Measurements from ENCODE around the gene SDCCAG8. TPM values are rescaled to one million over a fixed set of nuclear protein-coding genes. Genes with fewer than 3 reads are reported as not detected.

SDCCAG8 gene
- total and polyA plus RNA-seq, 2 experiments from 2014 or later, result 28.3 to 39.3 TPM

GRCh38 chr1:243422362-243422761, 166.5 kb downstream of the SDCCAG8 start:
- DNase-seq (ENCODE audit: low spot score), result no peak
- no peaks in the 10 kb centered on the region for H3K27me3 ChIP-seq
- H3K27ac ChIP-seq, result no peak overlapping the region
- no peak overlapping the region for H3K4me3 ChIP-seq
- peaks cover 4% of the 10 kb centered on the region for H3K9me3 ChIP-seq (ENCODE audit: low read depth)
- H3K9me2 ChIP-seq (replicated peaks; ENCODE audit: insufficient read depth), result no peaks in the 10 kb centered on the region
- no peak overlapping the region for H3K4me2 ChIP-seq
- H3K4me1 ChIP-seq (ENCODE audit: insufficient read depth), result no peaks in the 10 kb centered on the region
- H3K79me2 ChIP-seq, result no peaks in the 10 kb centered on the region
- no peak overlapping the region for H2AFZ ChIP-seq
- no peak for TF ChIP-seq EZH2phosphoT487 (IDR thresholded peaks at IDR 0.05; ENCODE audit: low read depth, severe bottlenecking, unreplicated experiment)
- no peak for TF ChIP-seq CTCF (IDR thresholded peaks at IDR 0.05; ENCODE audit: poor library complexity)
- TF ChIP-seq EZH2 (IDR thresholded peaks at IDR 0.05; ENCODE audit: borderline replicate concordance), result no peak
- H3K36me3 ChIP-seq (replicated peaks; ENCODE audit: insufficient read depth, low read depth), result no peaks in the 10 kb centered on the region
- 87% methylated on average over 2 of the region's 2 CpGs for WGBS (ENCODE audit: low lambda C conversion rate, missing lambda C conversion rate)
- H4K20me1 ChIP-seq (ENCODE audit: insufficient read depth, poor library complexity, severe bottlenecking), result no peaks in the 10 kb centered on the region

DNA sequence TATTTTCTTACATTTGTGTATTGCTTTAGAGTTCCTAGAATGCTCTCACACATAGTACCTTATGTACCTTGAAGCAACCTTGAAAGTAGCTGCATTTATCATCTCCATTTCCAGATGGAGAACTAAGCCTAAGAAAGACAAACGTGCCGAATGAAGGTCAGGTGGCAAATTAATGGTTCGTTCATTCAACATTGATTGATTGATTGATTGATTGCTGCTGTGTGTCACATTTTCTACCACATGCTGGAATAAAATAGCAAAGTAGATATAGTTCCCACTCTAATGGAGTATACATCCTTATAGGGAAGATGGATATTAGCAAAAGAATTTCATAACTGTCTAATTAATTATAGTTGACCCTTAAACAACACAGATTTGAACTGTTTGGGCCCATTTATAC, 172.2 kb downstream of the SDCCAG8 start:
- H3K27ac ChIP-seq, result no peak overlapping the region
- no peaks in the 10 kb centered on the region for H3K9me2 ChIP-seq (replicated peaks; ENCODE audit: insufficient read depth)
- 98% methylated on average over 3 of the region's 3 CpGs for WGBS (ENCODE audit: low lambda C conversion rate, missing lambda C conversion rate)
- H3K79me2 ChIP-seq, result no peaks in the 10 kb centered on the region
- no peak overlapping the region for H3K4me3 ChIP-seq
- H3K27me3 ChIP-seq, result no peaks in the 10 kb centered on the region
- no peak overlapping the region for H3K4me2 ChIP-seq
- TF ChIP-seq EZH2phosphoT487 (IDR thresholded peaks at IDR 0.05; ENCODE audit: low read depth, severe bottlenecking, unreplicated experiment), result no peak
- no peak for TF ChIP-seq CTCF (IDR thresholded peaks at IDR 0.05; ENCODE audit: poor library complexity)
- no peak for TF ChIP-seq EZH2 (IDR thresholded peaks at IDR 0.05; ENCODE audit: borderline replicate concordance)
- no peak overlapping the region for H2AFZ ChIP-seq
- peaks cover 4% of the 10 kb centered on the region for H3K9me3 ChIP-seq (ENCODE audit: low read depth)
- no peaks in the 10 kb centered on the region for H3K4me1 ChIP-seq (ENCODE audit: insufficient read depth)
- DNase-seq (ENCODE audit: low spot score), result no peak
- no peaks in the 10 kb centered on the region for H3K36me3 ChIP-seq (replicated peaks; ENCODE audit: insufficient read depth, low read depth)
- H4K20me1 ChIP-seq (ENCODE audit: insufficient read depth, poor library complexity, severe bottlenecking), result no peaks in the 10 kb centered on the region

- WGBS (ENCODE audit: low lambda C conversion rate, missing lambda C conversion rate), result 95% methylated on average over 9 of the region's 9 CpGs
- Histone ChIP-seq H3K4me2 (no peak overlapping the region), H3K4me1 (ENCODE audit: insufficient read depth) (no peaks in the 10 kb centered on the region), H4K20me1 (ENCODE audit: insufficient read depth, poor library complexity, severe bottlenecking) (no peaks in the 10 kb centered on the region), H3K9me3 (ENCODE audit: low read depth) (peaks cover 4% of the 10 kb centered on the region), H3K9me2 (replicated peaks; ENCODE audit: insufficient read depth) (no peaks in the 10 kb centered on the region), H3K27ac (no peak overlapping the region), H2AFZ (no peak overlapping the region), H3K4me3 (no peak overlapping the region), H3K79me2 (no peaks in the 10 kb centered on the region), H3K27me3 (no peaks in the 10 kb centered on the region), H3K36me3 (replicated peaks; ENCODE audit: insufficient read depth, low read depth) (no peaks in the 10 kb centered on the region)
- DNase-seq (ENCODE audit: low spot score), result no peak
- TF ChIP-seq EZH2 (IDR thresholded peaks at IDR 0.05; ENCODE audit: borderline replicate concordance) (no peak), EZH2phosphoT487 (IDR thresholded peaks at IDR 0.05; ENCODE audit: low read depth, severe bottlenecking, unreplicated experiment) (no peak), CTCF (IDR thresholded peaks at IDR 0.05; ENCODE audit: poor library complexity) (no peak)
Observed at GRCh38 chr1:243428617-243429342, 172.9 kb downstream of the SDCCAG8 start.
